Endothelial cell of umbilical vein (primary cell): ENCODE data around the gene PERM1. TPM values are rescaled to one million over a fixed set of nuclear protein-coding genes. Genes with fewer than 3 reads are reported as not detected.

ENCODE experiments used
- BruUV-seq: library from RNA; stranded (reverse); fragments of 400-500 nt; replicated peaks from 2 replicates; lab custom pipeline; 2021; lab: Mats Ljungman, UMichigan
- CTCF ChIA-PET: fragments of 300-600, 350-600 bp; sonication (Branson Sonifier 250); formaldehyde crosslinking; loops from one replicate; lab custom pipeline; 2021; ENCODE audit warnings: antibody characterized with exemption, inconsistent platforms; lab: Charles Lee
- POLR2A ChIA-PET: fragments of 300-600, 350-600 bp; sonication (Branson Sonifier 250); formaldehyde crosslinking; loops from one replicate; lab custom pipeline; 2021; ENCODE audit warnings: antibody characterized with exemption, inconsistent platforms; lab: Charles Lee
- DNase-seq: peaks from one replicate; pipeline ENCODE4 v3.0.0-alpha.2; 2011; ENCODE audit warnings: low read depth, low spot score
- FAIRE-seq: peaks from 2 replicates; lab custom pipeline; 2011; peaks lifted over from hg19 to GRCh38; lab: Jason Lieb, UNC
- H2AFZ ChIP-seq: 2 replicates; pipeline ENCODE4 v1.6.0; 2012; ENCODE audit warnings: low read depth, low read length, control low read depth, inconsistent platforms
- H3K27ac ChIP-seq: 2 replicates; pipeline ENCODE4 v1.5.1; 2011; ENCODE audit warnings: low read depth, mild to moderate bottlenecking, control low read depth, low read length, moderate library complexity; ENCODE audit not compliant: insufficient read depth
- H3K27me3 ChIP-seq, 2 experiments: 2 replicates each; pipeline versions ENCODE4 v1.6.0 to v1.6.1; 2011; ENCODE audit warnings: low read length in 2 of 2, mixed read lengths in 1 of 2; ENCODE audit not compliant: control insufficient read depth in 2 of 2, insufficient read depth in 2 of 2
- H3K36me3 ChIP-seq, 2 experiments: 2 replicates in 1 of 2; 3 replicates in 1 of 2; pipeline ENCODE4 v1.5.1; 2011; ENCODE audit warnings: low read length in 2 of 2, mild to moderate bottlenecking in 1 of 2, moderate library complexity in 1 of 2; ENCODE audit not compliant: control insufficient read depth in 2 of 2, insufficient read depth in 2 of 2; ENCODE audit errors: extremely low read depth in 1 of 2
- H3K4me1 ChIP-seq: 3 replicates; pipeline ENCODE4 v1.5.1; 2011; ENCODE audit warnings: mild to moderate bottlenecking, low read length; ENCODE audit not compliant: control insufficient read depth, insufficient read depth; ENCODE audit errors: extremely low read depth
- H3K4me2 ChIP-seq: 2 replicates; pipeline ENCODE4 v1.6.1; 2011; ENCODE audit warnings: low read length, control low read depth, mixed read lengths; ENCODE audit not compliant: insufficient read depth
- H3K4me3 ChIP-seq, 3 experiments: fragments of 200-600 bp in 1 of 3; sonication (generic), shearing (Covaris generic) in 1 of 3; replicated peaks in 1 of 3; 2 replicates each; pipeline ENCODE4 v1.5.1; 2011 to 2016; ENCODE audit warnings: control low read depth in 3 of 3, low read length in 3 of 3, mild to moderate bottlenecking in 2 of 3, inconsistent platforms in 1 of 3, low read depth in 1 of 3, moderate library complexity in 1 of 3; ENCODE audit not compliant: insufficient read depth in 1 of 3
- H3K79me2 ChIP-seq: 2 replicates; pipeline ENCODE4 v1.6.0; 2012; ENCODE audit warnings: low read length, inconsistent platforms; ENCODE audit not compliant: control insufficient read depth, insufficient read depth
- H3K9ac ChIP-seq: replicated peaks from 2 replicates; pipeline ENCODE3; 2011; ENCODE audit warnings: low read length, control low read depth; ENCODE audit not compliant: insufficient read depth; ENCODE audit errors: extremely low read depth
- H3K9me1 ChIP-seq: replicated peaks from 3 replicates; pipeline ENCODE4 v1.6.0; 2011; ENCODE audit warnings: mild to moderate bottlenecking, low read length; ENCODE audit not compliant: control insufficient read depth, insufficient read depth; ENCODE audit errors: extremely low read depth
- H3K9me3 ChIP-seq: replicated peaks from 2 replicates; pipeline ENCODE4 v1.5.1; 2012; ENCODE audit warnings: low read length, inconsistent platforms; ENCODE audit not compliant: control insufficient read depth, insufficient read depth
- H4K20me1 ChIP-seq: replicated peaks from 2 replicates; pipeline ENCODE3; 2011; ENCODE audit warnings: mild to moderate bottlenecking, low read length; ENCODE audit not compliant: control insufficient read depth, insufficient read depth; ENCODE audit errors: extremely low read depth
- FOS ChIP-seq: IDR thresholded peaks from 2 replicates; pipeline ENCODE4 v1.6.1; 2011; ENCODE audit warnings: mild to moderate bottlenecking, low read length, moderate library complexity, borderline replicate concordance; ENCODE audit not compliant: insufficient read depth
- JUN ChIP-seq: IDR thresholded peaks from 2 replicates; pipeline ENCODE4 v1.6.1; 2011; ENCODE audit warnings: borderline replicate concordance, low read depth; ENCODE audit not compliant: insufficient read length, insufficient read depth
- MAX ChIP-seq: IDR thresholded peaks from 2 replicates; pipeline ENCODE4 v1.6.1; 2011; ENCODE audit not compliant: insufficient read depth, insufficient read length
- MYC ChIP-seq: IDR thresholded peaks from one replicate; pipeline ENCODE4 v1.6.1; 2011; ENCODE audit warnings: mild to moderate bottlenecking, low read depth, low read length
- POLR2AphosphoS5 ChIP-seq: IDR thresholded peaks from 2 replicates; pipeline ENCODE4 v1.6.1; 2012; ENCODE audit warnings: low read depth, mild to moderate bottlenecking, control low read depth, low read length, moderate library complexity; ENCODE audit not compliant: insufficient read depth
- dilution Hi-C: fragments of 300-500 bp; cut with MboI; formaldehyde crosslinking; loops from one replicate; pipeline ENCODE4 v1.15.0; 2019; ENCODE audit warnings: low sequenced_read_pairs; ENCODE audit not compliant: extremely low pct_ligation_motif_present
- intact Hi-C: fragments of 100-400 bp; cut with micrococcal nuclease; formaldehyde crosslinking; loops from one replicate; pipeline ENCODE4 v1.10.0; 2022
- polyA plus RNA-seq, 4 experiments: library from polyadenylated mRNA; depleted of rRNA in 3 of 4; stranded (reverse) in 3 of 4; unstranded in 1 of 4; fragments of >200 nt; gene quantifications; 2 replicates each; pipeline versions ENCODE4 v1.2.1 to v1.2.3, GENCODE V29; 2011 to 2012; ENCODE audit warnings: missing spikeins in 1 of 4
- total RNA-seq: library from RNA; stranded (reverse); gene quantifications from 2 replicates; pipeline ENCODE4 v1.2.3, GENCODE V29; 2021
- TF ChIP-seq, protein P1 (sequence below), 2 donors: IDR thresholded peaks; 1 replicate in 1 of 2; 2 replicates in 1 of 2; pipeline ENCODE4 v1.5.1; 2011; ENCODE audit warnings: low read length in 2 of 2, mild to moderate bottlenecking in 2 of 2, moderate library complexity in 2 of 2, control low read depth in 1 of 2, inconsistent platforms in 1 of 2, low read depth in 1 of 2; ENCODE audit not compliant: insufficient read depth in 1 of 2; ENCODE audit errors: extremely low read depth in 1 of 2

The PERM1 gene
- total and polyA plus RNA-seq, 2 donors (not counting 3 experiments of a cell fraction or from before 2014, with no cell fraction given) = not detected

- Histone ChIP-seq H3K4me2 (peak overlapping the region; percentile 44), H4K20me1 (no peaks in the 10 kb centered on the region), H3K4me1 (peaks cover 19% of the 10 kb centered on the region), H3K36me3 (no peaks in the 10 kb centered on the region), H3K4me3 (peak overlapping the region; percentile 25 to 51 (median 47)), H3K79me2 (no peaks in the 10 kb centered on the region), H3K9ac (peak overlapping the region; percentile 91), H3K27me3 (peaks cover 0 to 19% of the 10 kb centered on the region in 2 experiments), H3K9me1 (no peaks in the 10 kb centered on the region), H3K9me3 (no peaks in the 10 kb centered on the region), H3K27ac (peak overlapping the region; percentile 80), H2AFZ (peak overlapping the region; percentile 43)
- dilution Hi-C loops = no loop called here
- TSS peak; percentile 17 for BruUV-seq
- intact Hi-C loops = loop anchor here (1.0 to 2.0 kb wide), 2 partner anchors 14 to 64 kb away; no protein-coding TSS in a partner anchor
- TF ChIP-seq FOS (peak; percentile 37), POLR2AphosphoS5 (no peak), MAX (peak; percentile 96), MYC (peak; percentile 96), JUN (peak; percentile 97)
- TF ChIP-seq, protein P1, sequence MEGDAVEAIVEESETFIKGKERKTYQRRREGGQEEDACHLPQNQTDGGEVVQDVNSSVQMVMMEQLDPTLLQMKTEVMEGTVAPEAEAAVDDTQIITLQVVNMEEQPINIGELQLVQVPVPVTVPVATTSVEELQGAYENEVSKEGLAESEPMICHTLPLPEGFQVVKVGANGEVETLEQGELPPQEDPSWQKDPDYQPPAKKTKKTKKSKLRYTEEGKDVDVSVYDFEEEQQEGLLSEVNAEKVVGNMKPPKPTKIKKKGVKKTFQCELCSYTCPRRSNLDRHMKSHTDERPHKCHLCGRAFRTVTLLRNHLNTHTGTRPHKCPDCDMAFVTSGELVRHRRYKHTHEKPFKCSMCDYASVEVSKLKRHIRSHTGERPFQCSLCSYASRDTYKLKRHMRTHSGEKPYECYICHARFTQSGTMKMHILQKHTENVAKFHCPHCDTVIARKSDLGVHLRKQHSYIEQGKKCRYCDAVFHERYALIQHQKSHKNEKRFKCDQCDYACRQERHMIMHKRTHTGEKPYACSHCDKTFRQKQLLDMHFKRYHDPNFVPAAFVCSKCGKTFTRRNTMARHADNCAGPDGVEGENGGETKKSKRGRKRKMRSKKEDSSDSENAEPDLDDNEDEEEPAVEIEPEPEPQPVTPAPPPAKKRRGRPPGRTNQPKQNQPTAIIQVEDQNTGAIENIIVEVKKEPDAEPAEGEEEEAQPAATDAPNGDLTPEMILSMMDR (IDR thresholded peaks at IDR 0.05; ENCODE audit: extremely low read depth in 1 of 2, insufficient read depth in 1 of 2, low read depth in 1 of 2, low read length in 2 of 2) = no peak
- CTCF ChIA-PET = interaction anchor here (2.1 to 5.7 kb wide), 3 partner anchors 14 to 18 kb away, joined by 22 to 41 read pairs (median 27); partner anchors contain the start of genes AGRN, ISG15 and PERM1
- DNase-seq (peak; percentile 83), FAIRE-seq (peak; percentile 75)
- POLR2A ChIA-PET = no interaction called here
Measured at GRCh38 chr1:1000357-1001056, 18.6 kb upstream of the PERM1 start.
